HEK293 (cell line): ENCODE data around the gene ADAMTS20.

Source experiments
- HOXA7 ChIP-seq: sonication (generic); formaldehyde crosslinking; IDR thresholded peaks from 2 replicates; pipeline ENCODE4 v1.8.1; 2022; ENCODE audit warnings: missing genetic modification reagents, borderline replicate concordance
- ZNF416 ChIP-seq: fragments of 450-650 bp; formaldehyde crosslinking; IDR thresholded peaks from 2 replicates; pipeline ENCODE4 v1.5.1; 2016; ENCODE audit warnings: missing biosample characterization, missing genetic modification characterization
- ZNF660 ChIP-seq: fragments of 450-650 bp; IDR thresholded peaks from 2 replicates; pipeline ENCODE4 v1.5.1; 2018; ENCODE audit warnings: missing biosample characterization, mild to moderate bottlenecking, missing genetic modification characterization
- ZNF747 ChIP-seq: fragments of 450-650 bp; formaldehyde crosslinking; IDR thresholded peaks from 2 replicates; pipeline ENCODE4 v1.5.1; 2016; ENCODE audit warnings: missing biosample characterization, missing genetic modification characterization
- TF ChIP-seq, protein P1 (sequence below): fragments of 450-650 bp; formaldehyde crosslinking; IDR thresholded peaks from 2 replicates; pipeline ENCODE4 v1.5.1; 2016; ENCODE audit warnings: missing biosample characterization, missing genetic modification characterization

DNA sequence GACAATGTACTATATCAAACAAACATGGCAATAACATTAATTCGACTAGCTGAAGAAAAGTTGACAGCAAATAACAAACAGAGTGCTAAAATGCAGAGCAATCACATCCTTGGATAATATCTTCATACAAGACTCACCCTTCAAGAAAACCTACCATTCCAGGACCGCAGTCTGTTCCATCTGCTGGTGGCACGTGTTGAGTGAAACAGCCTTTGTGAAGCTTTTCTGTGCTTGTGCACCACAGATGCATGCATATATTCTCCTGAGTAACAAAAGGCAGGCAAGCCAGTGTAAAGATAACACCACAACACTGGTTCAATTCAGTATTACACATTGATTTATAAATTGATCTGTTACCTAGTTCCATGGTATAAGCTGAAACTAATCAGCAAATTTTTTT, 89.3 kb downstream of the ADAMTS20 start:
- TF ChIP-seq ZNF747 (tag by site-specific recombination): no peak
- TF ChIP-seq ZNF416 (tag by site-specific recombination): no peak
- TF ChIP-seq HOXA7 (CRISPR knock-in tag): no peak
- TF ChIP-seq, protein P1, sequence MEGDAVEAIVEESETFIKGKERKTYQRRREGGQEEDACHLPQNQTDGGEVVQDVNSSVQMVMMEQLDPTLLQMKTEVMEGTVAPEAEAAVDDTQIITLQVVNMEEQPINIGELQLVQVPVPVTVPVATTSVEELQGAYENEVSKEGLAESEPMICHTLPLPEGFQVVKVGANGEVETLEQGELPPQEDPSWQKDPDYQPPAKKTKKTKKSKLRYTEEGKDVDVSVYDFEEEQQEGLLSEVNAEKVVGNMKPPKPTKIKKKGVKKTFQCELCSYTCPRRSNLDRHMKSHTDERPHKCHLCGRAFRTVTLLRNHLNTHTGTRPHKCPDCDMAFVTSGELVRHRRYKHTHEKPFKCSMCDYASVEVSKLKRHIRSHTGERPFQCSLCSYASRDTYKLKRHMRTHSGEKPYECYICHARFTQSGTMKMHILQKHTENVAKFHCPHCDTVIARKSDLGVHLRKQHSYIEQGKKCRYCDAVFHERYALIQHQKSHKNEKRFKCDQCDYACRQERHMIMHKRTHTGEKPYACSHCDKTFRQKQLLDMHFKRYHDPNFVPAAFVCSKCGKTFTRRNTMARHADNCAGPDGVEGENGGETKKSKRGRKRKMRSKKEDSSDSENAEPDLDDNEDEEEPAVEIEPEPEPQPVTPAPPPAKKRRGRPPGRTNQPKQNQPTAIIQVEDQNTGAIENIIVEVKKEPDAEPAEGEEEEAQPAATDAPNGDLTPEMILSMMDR (tag by site-specific recombination): no peak
- TF ChIP-seq ZNF660 (tag by site-specific recombination): no peak
